ENCODE results near the gene CEACAM16.
"Not testable (repeated sequence)": the region's sequence is repeated elsewhere in the genome, so short reads cannot be mapped to it uniquely, and the experiment has no call there.

Gene CEACAM16

DNA sequence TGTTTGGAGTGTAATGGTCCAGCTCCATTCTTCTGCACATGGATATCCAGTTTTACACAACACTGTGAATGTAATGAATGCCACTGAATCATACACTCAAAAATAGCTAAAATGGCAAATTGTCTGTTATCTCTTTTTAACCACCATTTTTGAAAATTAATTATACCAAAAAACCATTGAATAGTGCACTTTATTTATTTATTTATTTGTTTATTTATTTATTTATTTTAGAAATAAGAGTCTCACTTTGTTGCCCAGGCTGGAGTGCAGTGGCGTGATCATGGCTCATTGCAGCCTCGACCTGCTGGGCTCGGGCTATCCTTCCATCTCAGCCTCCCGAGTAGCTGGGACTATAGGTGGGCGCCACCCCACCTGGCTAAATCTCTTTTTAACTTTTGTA, 35.0 kb upstream of the CEACAM16 start:
- Mint-ChIP-seq H3K27ac (no peak overlapping the region), H3K36me3 (ENCODE audit: low read depth) (peaks cover 16% of the 10 kb centered on the region), H3K27me3 (ENCODE audit: low read depth, poor library complexity) (peaks cover 6% of the 10 kb centered on the region), H3K9me3 (no peaks in the 10 kb centered on the region), H3K4me1 (peaks cover 5% of the 10 kb centered on the region), H3K4me3 (no peak overlapping the region)
- no peak for DNase-seq
- TF ChIP-seq CTCF (IDR thresholded peaks at IDR 0.05): no peak

DNA sequence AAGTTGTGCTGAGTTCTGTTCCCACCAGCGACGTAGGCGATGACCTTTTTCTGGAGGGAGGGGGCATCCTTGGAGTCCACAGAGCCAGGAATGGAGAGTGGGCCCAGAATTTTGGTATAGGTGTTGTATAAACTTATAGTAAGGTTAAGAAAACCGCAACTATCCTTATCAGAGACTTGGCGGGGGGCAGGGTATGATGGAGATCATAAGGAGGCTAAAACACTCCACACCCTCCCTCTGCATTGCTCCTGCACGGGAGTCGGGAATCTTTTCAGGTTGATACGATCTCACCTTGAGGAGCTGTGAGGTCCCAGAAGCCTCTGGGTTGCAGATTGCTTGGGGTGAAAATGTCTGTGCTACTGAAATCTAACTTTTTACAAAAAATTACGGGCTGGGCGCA, 34.0 kb upstream of the CEACAM16 start:
- TF ChIP-seq CTCF (IDR thresholded peaks at IDR 0.05): no peak
- H3K9me3 Mint-ChIP-seq: no peaks in the 10 kb centered on the region
- H3K27me3 Mint-ChIP-seq (ENCODE audit: low read depth, poor library complexity): peaks cover 6% of the 10 kb centered on the region
- H3K36me3 Mint-ChIP-seq (ENCODE audit: low read depth): peaks cover 16% of the 10 kb centered on the region
- DNase-seq: no peak
- H3K4me3 Mint-ChIP-seq: no peak overlapping the region
- H3K27ac Mint-ChIP-seq: no peak overlapping the region
- H3K4me1 Mint-ChIP-seq: peaks cover 5% of the 10 kb centered on the region

DNA sequence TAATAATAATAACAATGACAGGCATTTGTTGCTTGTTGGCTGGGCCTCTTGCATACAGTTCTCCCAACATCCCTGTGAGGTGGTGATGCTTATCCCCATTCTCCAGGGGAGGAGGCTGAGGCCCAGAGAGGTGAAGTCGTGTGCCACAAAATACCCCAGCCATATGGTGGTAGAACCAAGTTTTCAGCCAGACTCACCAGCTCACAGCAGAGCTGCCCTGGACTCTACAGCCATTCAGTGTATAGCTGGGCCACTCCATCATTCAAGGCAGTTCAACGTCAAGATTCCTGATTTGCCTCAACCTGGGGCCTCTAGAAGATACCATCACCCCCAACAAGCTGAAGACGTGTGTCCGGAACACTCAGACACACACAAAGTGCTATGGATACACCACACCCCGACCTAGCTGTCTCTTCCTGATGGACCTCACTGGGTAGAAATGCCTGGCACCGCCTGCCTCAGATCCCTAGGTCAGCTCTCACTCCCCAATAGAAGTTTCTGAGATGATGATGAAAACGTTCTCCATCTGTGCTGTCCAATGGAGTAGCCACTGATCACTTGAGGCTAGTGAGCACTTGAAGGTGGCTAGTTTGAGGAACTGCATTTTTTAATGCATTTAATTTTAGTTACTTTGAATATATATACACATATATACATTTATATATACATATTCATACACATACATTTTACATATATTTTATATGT, 31.9 kb upstream of the CEACAM16 start:
- Mint-ChIP-seq H3K27ac (no peak overlapping the region), H3K36me3 (ENCODE audit: low read depth) (peaks cover 12% of the 10 kb centered on the region), H3K4me3 (no peak overlapping the region), H3K9me3 (no peaks in the 10 kb centered on the region), H3K4me1 (peaks cover 5% of the 10 kb centered on the region), H3K27me3 (ENCODE audit: low read depth, poor library complexity) (peaks cover 6% of the 10 kb centered on the region)
- DNase-seq: no peak
- no peak for TF ChIP-seq CTCF (IDR thresholded peaks at IDR 0.05)

- Mint-ChIP-seq H3K27ac (no peak overlapping the region), H3K4me1 (no peaks in the 10 kb centered on the region), H3K27me3 (ENCODE audit: low read depth, poor library complexity) (peaks cover 3% of the 10 kb centered on the region), H3K36me3 (ENCODE audit: low read depth) (no peaks in the 10 kb centered on the region), H3K4me3 (no peak overlapping the region), H3K9me3 (no peaks in the 10 kb centered on the region)
- DNase-seq: no peak
- TF ChIP-seq CTCF (IDR thresholded peaks at IDR 0.05): no peak
Observed at GRCh38 chr19:44668985-44669764, 29.8 kb upstream of the CEACAM16 start.

GRCh38 chr19:44670027-44670426, 28.9 kb upstream of the CEACAM16 start:
- not testable (repeated sequence) for DNase-seq; H3K9me3 Mint-ChIP-seq; H3K4me3 Mint-ChIP-seq; H3K27me3 Mint-ChIP-seq (ENCODE audit: low read depth, poor library complexity); H3K4me1 Mint-ChIP-seq; H3K36me3 Mint-ChIP-seq (ENCODE audit: low read depth); H3K27ac Mint-ChIP-seq

DNA sequence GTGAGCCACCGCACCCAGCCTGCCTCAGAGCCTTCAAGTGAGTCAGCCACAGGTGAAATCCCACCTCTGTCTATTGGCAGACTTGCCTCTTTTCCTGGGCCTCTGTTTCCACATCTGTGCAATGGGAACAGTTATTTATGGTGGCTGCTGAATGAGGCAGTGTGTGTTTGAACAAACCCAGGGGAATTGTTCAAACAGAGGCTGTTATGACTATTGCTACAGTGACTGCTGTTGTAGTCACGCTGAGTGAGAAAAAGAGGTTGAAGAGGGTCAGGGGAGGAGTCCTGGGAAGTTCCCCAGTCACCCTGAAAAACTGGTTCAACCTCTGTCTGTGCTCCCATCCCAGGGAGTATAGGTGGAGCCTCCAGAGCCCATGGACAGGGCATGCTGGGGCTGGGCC, 27.6 kb upstream of the CEACAM16 start, which contains the start of gene CEACAM19:
TSS of gene CEACAM19 (plus strand) at position 83 of the 400 bp plus-strand sequence. CDS start 450 bp downstream, outside the sequence.
- no peak within 1 kb of the TSS for H3K4me3 Mint-ChIP-seq
- H3K36me3 Mint-ChIP-seq (ENCODE audit: low read depth): no peaks in the 10 kb centered on the region
- no peak for TF ChIP-seq CTCF (IDR thresholded peaks at IDR 0.05)

More for the DNA sequence above, 27.6 kb upstream of the CEACAM16 start, which contains the start of gene CEACAM19:
- no peak for DNase-seq
- peaks cover 10% of the 10 kb centered on the region for H3K4me1 Mint-ChIP-seq
- no peak within 1 kb of the TSS for H3K27ac Mint-ChIP-seq
- no peaks in the 10 kb centered on the region for H3K9me3 Mint-ChIP-seq
- H3K27me3 Mint-ChIP-seq (ENCODE audit: low read depth, poor library complexity): peaks cover 3% of the 10 kb centered on the region
